ENCODE measurements around the gene PITPNC1.

GRCh38 chr17:67708378-67708777, 331.3 kb downstream of the PITPNC1 start:
- TF ChIP-seq, protein P1, sequence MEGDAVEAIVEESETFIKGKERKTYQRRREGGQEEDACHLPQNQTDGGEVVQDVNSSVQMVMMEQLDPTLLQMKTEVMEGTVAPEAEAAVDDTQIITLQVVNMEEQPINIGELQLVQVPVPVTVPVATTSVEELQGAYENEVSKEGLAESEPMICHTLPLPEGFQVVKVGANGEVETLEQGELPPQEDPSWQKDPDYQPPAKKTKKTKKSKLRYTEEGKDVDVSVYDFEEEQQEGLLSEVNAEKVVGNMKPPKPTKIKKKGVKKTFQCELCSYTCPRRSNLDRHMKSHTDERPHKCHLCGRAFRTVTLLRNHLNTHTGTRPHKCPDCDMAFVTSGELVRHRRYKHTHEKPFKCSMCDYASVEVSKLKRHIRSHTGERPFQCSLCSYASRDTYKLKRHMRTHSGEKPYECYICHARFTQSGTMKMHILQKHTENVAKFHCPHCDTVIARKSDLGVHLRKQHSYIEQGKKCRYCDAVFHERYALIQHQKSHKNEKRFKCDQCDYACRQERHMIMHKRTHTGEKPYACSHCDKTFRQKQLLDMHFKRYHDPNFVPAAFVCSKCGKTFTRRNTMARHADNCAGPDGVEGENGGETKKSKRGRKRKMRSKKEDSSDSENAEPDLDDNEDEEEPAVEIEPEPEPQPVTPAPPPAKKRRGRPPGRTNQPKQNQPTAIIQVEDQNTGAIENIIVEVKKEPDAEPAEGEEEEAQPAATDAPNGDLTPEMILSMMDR (conservative IDR thresholded peaks at IDR 0.05 in 1 of 2, IDR thresholded peaks at IDR 0.05 in 1 of 2; ENCODE audit: extremely low read depth in 1 of 2, insufficient read depth in 1 of 2, low read depth in 1 of 2, low read length in 2 of 2) = no peak
- TF ChIP-seq EZH2 (IDR thresholded peaks at IDR 0.05; ENCODE audit: borderline replicate concordance, low read length) = no peak
